ENCODE data around the gene PRIMPOL.
A peak's percentile ranks its signal among the peaks of the same experiment; 100 is the strongest.

The PRIMPOL gene

DNA sequence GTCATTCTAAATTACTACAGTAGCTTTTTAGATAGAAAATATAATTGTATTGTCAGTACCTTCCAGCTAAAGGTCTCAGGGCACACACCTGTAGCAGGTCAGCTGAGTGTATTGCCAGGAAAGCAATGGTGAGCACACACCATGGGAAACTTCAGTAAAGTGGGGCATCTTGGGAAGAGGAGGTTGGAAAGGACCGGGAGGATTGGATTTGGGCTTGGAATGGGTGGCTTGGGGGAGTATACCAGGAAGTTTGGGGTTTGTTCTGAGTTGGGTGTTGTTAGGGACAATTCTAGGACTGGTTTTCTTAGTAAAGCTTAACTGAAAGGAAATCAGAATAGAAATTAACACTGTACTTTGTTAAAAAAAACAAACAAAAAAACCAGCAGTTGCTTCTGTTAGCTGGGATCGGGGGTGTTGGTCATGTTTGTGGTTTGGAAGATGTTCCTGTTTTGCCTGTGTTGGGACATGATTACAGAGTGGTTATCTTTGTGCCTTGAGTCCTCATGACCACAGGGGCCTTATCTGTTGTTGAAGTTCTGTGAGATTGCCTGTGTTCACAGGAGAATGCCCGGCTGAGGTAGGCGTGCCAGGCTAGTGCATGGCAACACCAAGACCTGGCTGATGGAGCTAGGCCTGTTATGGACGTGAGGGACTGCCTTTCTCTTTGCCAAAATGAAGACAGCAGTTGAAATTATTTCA, 35.1 kb downstream of the PRIMPOL start:
- Histone ChIP-seq H3K9me3 (replicated peaks in 1 of 11) (peaks cover 0 to 5% (median 2%) of the 10 kb centered on the region in 11 experiments; a peak in 3 of 22 replicates), H3K36me3 (peaks cover 0 to 20% (median 4%) of the 10 kb centered on the region in 11 experiments; a peak in 10 of 22 replicates), H3K4me2 (peak overlapping the region; percentile 54 to 89 (median 76)), H3K27me3 (no peaks in the 10 kb centered on the region), H3K27ac (peak overlapping the region in 9 of 11 experiments; percentile 42 to 85 (median 69); a peak in 17 of 22 replicates), H3K4me1 (peaks cover 17 to 41% (median 23%) of the 10 kb centered on the region in 10 experiments), H3K4me3 (0 out of 20 replicates have a peak overlapping the region, but pooled peaks of 1 of the 10 experiments have one; percentile 25), H3K9ac (peak overlapping the region in 7 of 11 experiments; percentile 4 to 70 (median 43); a peak in 9 of 22 replicates), H4K20me1 (no peaks in the 10 kb centered on the region)
- TF ChIP-seq Cebpa-rat (IDR thresholded peaks at IDR 0.05), result 0 out of 22 replicates have a peak, but pooled peaks of 1 of the 11 experiments have one; percentile 42

DNA sequence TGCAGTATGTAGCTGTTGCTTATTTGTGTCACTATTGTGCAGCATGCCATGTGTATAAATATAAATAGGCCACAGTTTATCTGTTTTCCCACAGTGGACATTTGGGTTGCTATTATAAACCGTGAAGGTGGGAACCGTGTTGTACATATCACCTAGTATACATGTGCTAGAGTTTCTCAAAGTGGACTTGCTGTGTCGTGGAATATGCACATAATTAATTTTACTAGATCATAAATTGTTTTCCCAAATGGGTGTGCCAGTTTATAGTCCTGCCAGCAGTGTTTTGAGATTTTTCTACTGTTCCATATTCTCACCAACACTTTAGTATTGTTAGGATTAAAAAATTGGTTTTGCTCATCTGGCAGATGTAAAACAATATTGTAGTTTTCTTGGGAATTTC, 38.5 kb downstream of the PRIMPOL start:
- H3K4me3 ChIP-seq, result no peak overlapping the region
- H3K4me2 ChIP-seq, result peak overlapping the region in 4 of 11 experiments; percentile 13 to 37 (median 30); a peak in 2 of 22 replicates
- H4K20me1 ChIP-seq, result no peaks in the 10 kb centered on the region
- no peaks in the 10 kb centered on the region for H3K9me3 ChIP-seq (replicated peaks in 1 of 11)
- H3K27ac ChIP-seq, result peak overlapping the region in 2 of 11 experiments; percentile 10 to 36; a peak in 1 of 22 replicates
- no peaks in the 10 kb centered on the region for H3K27me3 ChIP-seq
- H3K4me1 ChIP-seq, result peaks cover 17 to 27% (median 21%) of the 10 kb centered on the region in 10 experiments
- no peak overlapping the region for H3K9ac ChIP-seq
- H3K36me3 ChIP-seq, result peaks cover 6 to 23% (median 17%) of the 10 kb centered on the region in 11 experiments; a peak in 15 of 22 replicates
- no peak for TF ChIP-seq Cebpa-rat (IDR thresholded peaks at IDR 0.05)

DNA sequence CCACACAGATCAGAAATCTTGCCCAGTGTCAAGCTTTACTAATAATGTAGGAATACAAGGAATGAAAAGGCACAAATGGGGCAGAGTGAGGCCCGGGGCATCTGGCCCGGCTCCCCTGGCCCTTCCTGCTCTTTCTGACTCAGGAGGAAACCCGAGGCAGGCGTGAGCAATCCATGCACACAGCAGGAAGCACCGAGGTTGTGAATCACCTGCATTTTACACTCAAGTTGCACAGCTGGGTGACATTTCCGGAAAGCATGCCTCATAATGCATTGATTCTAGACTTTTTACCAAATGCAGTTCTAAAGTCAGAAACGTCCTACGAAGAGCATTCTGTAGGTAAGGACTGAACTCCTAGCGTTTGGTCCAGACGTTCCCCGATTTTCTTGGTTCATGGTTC, 38.9 kb downstream of the PRIMPOL start:
- Histone ChIP-seq H3K27ac (peak overlapping the region in 2 of 11 experiments; percentile 10 to 36; a peak in 1 of 22 replicates), H3K4me1 (peaks cover 17 to 27% (median 21%) of the 10 kb centered on the region in 10 experiments), H3K27me3 (no peaks in the 10 kb centered on the region), H3K36me3 (peaks cover 11 to 27% (median 21%) of the 10 kb centered on the region in 11 experiments; a peak in 20 of 22 replicates), H3K9ac (no peak overlapping the region), H3K4me2 (peak overlapping the region in 7 of 11 experiments; percentile 6 to 38 (median 29); a peak in 9 of 22 replicates), H4K20me1 (no peaks in the 10 kb centered on the region), H3K4me3 (no peak overlapping the region), H3K9me3 (replicated peaks in 1 of 11) (no peaks in the 10 kb centered on the region)
- no peak for TF ChIP-seq Cebpa-rat (IDR thresholded peaks at IDR 0.05)

DNA sequence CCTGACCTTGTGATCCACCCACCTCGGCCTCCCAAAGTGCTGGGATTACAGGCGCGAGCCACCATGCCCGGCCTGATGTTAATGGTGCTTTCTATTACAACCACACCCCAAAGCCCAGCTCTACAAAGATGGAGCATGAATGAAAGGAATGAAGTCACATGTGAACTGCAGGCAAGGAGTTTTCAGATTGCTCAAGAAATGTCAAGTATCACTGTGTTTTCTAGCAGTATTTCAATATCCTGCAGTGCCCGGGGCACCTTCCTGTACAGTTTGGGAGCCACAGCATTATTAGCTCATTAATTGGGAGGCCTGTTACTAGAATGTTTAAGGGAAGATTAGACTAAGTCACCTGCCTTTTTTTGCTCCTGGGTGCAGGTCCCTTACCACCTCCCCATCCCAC, 40.1 kb downstream of the PRIMPOL start:
- Histone ChIP-seq H3K27me3 (no peaks in the 10 kb centered on the region), H4K20me1 (no peaks in the 10 kb centered on the region), H3K9ac (no peak overlapping the region), H3K9me3 (replicated peaks in 1 of 11) (no peaks in the 10 kb centered on the region), H3K4me3 (no peak overlapping the region), H3K27ac (no peak overlapping the region), H3K4me1 (peaks cover 11 to 21% (median 16%) of the 10 kb centered on the region in 10 experiments), H3K36me3 (peaks cover 23 to 40% (median 33%) of the 10 kb centered on the region in 11 experiments), H3K4me2 (no peak overlapping the region)
- TF ChIP-seq Cebpa-rat (IDR thresholded peaks at IDR 0.05), result no peak

DNA sequence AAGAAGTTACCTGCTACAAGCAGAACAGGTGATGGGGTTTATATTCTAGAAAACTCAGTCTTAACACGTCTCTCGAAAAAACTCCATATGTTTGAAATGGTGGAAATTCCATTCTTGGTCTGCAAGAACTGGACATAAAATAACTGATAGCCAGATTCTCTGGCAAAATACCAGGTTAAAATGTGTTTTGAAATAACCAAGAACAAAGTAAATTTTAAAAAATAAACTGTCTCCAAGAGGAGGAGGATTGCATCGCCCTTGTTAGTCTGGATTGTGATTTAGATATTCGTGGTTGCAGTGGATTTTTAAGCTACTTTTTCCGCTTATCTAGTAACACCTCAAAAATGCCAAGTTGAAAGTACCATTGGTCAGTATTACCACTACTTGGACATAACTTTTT, 43.5 kb downstream of the PRIMPOL start:
- Histone ChIP-seq H3K4me3 (no peak overlapping the region), H3K27me3 (no peaks in the 10 kb centered on the region), H3K9me3 (replicated peaks in 1 of 11) (no peaks in the 10 kb centered on the region), H4K20me1 (no peaks in the 10 kb centered on the region), H3K36me3 (peaks cover 45 to 69% (median 63%) of the 10 kb centered on the region in 11 experiments), H3K27ac (no peak overlapping the region), H3K9ac (no peak overlapping the region), H3K4me2 (no peak overlapping the region), H3K4me1 (peaks cover 4 to 10% (median 9%) of the 10 kb centered on the region in 10 experiments; a peak in 14 of 20 replicates)
- no peak for TF ChIP-seq Cebpa-rat (IDR thresholded peaks at IDR 0.05)

DNA sequence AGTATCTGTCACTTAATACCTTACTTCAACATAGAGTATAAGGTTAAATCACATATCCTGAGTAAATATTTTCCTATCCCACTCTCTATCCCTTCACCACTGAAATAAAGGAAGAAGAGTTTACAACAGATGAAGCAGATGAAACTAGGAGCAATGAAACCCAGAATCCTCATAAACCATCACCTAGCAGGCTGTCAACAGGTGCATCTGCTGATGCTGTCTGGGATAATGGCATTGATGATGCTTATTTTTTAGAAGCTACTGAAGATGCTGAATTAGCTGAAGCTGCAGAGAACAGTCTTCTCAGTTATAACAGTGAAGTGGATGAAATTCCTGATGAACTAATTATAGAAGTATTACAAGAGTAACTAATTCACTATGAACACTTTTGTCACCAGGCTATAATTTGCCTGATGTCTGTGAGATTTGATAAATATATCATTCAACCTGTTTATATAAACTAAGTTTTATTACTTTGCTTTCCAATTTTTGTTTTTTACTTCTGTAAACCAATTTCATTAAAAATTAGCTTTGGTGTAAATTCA, 44.9 kb downstream of the PRIMPOL start:
- Histone ChIP-seq H3K36me3 (peaks cover 45 to 83% (median 77%) of the 10 kb centered on the region in 11 experiments), H3K9me3 (replicated peaks in 1 of 11) (no peaks in the 10 kb centered on the region), H3K4me2 (no peak overlapping the region), H3K4me3 (no peak overlapping the region), H3K27me3 (no peaks in the 10 kb centered on the region), H4K20me1 (no peaks in the 10 kb centered on the region), H3K4me1 (no peaks in the 10 kb centered on the region), H3K27ac (no peak overlapping the region), H3K9ac (no peak overlapping the region)
- TF ChIP-seq Cebpa-rat (IDR thresholded peaks at IDR 0.05), result no peak

DNA sequence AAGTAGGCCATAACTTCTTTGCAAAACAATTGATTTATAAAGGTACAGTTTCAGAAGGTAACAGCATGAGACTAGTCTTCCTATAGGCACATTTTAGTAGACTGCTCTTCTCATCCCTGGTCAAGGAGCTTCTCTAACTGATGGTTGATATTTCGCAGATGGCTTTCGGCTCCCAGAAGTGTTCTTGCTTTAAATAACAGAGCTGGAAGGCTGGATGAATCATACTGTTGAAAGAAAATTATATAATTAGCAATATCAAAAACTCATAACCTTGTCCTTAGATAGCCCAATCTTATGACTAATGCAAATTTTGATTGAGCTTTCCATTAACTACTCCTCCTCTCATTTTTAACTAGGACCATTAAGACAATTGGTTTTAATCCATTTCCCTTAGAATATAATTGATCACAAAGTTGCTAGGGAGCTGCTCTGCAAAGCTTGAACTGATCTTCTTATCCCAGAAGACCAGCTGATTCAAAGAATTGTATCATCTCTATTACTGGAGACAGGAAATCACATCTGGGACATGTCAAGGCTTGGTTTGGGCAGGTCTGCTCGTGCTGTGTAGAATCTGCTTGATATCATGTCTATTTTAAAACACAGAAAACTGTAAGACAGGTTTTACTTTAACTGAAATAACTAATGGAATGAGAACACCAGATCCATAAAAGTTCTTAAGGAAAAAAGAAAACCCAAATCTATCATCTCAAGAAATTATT, 45.8 kb downstream of the PRIMPOL start:
- Histone ChIP-seq H3K4me3 (no peak overlapping the region), H3K27me3 (no peaks in the 10 kb centered on the region), H4K20me1 (no peaks in the 10 kb centered on the region), H3K27ac (no peak overlapping the region), H3K36me3 (peaks cover 47 to 90% (median 85%) of the 10 kb centered on the region in 11 experiments), H3K4me1 (no peaks in the 10 kb centered on the region), H3K4me2 (no peak overlapping the region), H3K9ac (no peak overlapping the region), H3K9me3 (replicated peaks in 1 of 11) (no peaks in the 10 kb centered on the region)
- TF ChIP-seq Cebpa-rat (IDR thresholded peaks at IDR 0.05), result no peak

DNA sequence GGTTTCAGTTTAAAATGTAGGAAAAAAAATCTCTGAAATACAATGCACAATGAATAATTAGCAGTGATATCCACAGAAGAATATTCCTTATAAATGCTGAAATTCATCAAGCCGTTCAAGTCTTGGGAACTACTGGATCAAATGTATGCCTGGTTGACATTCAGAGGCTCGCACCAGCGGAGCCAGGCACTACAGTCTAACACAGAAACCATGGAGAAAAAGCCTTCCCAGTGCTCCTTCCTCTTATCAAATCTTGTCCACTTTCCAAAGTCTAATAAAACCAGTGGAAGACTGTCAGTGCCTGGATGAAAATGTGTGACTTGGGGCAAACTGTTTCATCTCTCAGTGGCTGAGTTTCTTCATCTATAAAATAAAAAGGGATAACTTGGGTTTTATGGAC, 48.4 kb downstream of the PRIMPOL start:
- H3K9me3 ChIP-seq (replicated peaks in 1 of 11), result no peaks in the 10 kb centered on the region
- no peak overlapping the region for H3K27ac ChIP-seq
- no peak overlapping the region for H3K4me3 ChIP-seq
- no peak overlapping the region for H3K4me2 ChIP-seq
- TF ChIP-seq Cebpa-rat (IDR thresholded peaks at IDR 0.05), result no peak
- no peak overlapping the region for H3K9ac ChIP-seq
- peaks cover 46 to 100% (median 96%) of the 10 kb centered on the region in 11 experiments for H3K36me3 ChIP-seq
- no peaks in the 10 kb centered on the region for H3K27me3 ChIP-seq
- no peaks in the 10 kb centered on the region for H4K20me1 ChIP-seq
- H3K4me1 ChIP-seq, result no peaks in the 10 kb centered on the region

DNA sequence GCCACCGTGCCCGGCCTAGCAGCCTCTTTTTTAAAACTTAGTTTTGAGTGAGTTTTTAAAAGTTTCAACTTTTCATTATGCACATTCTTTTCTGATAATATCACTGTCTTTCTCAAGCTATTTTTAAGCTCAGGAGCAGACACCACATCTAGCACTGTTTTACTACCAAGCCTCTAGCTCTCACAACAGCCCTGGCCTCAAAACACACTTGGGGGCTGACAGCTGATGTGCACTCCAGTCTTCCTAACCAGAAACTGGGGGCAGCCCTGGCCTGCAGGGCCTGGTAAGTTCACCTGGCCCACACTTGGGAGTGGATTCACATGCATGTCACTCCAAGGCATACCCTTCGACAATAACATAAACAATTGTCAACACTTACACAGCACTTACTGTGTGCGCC, 50.4 kb downstream of the PRIMPOL start:
- TF ChIP-seq Cebpa-rat (IDR thresholded peaks at IDR 0.05), result no peak
- Histone ChIP-seq H3K4me2 (no peak overlapping the region), H4K20me1 (no peaks in the 10 kb centered on the region; a peak in 1 of 22 replicates), H3K36me3 (peaks cover 34 to 100% (median 96%) of the 10 kb centered on the region in 11 experiments), H3K4me3 (no peak overlapping the region), H3K27me3 (no peaks in the 10 kb centered on the region), H3K9ac (no peak overlapping the region), H3K27ac (no peak overlapping the region), H3K4me1 (no peaks in the 10 kb centered on the region), H3K9me3 (replicated peaks in 1 of 11) (no peaks in the 10 kb centered on the region)

Data from BLaER1 treated with 17β-estradiol and CSF1 and Interleukin-3, amounts not matched to agents 10 nM and 100 nM (cell line).